Measurements from ENCODE around the gene CENPE.

CENPE gene

DNA sequence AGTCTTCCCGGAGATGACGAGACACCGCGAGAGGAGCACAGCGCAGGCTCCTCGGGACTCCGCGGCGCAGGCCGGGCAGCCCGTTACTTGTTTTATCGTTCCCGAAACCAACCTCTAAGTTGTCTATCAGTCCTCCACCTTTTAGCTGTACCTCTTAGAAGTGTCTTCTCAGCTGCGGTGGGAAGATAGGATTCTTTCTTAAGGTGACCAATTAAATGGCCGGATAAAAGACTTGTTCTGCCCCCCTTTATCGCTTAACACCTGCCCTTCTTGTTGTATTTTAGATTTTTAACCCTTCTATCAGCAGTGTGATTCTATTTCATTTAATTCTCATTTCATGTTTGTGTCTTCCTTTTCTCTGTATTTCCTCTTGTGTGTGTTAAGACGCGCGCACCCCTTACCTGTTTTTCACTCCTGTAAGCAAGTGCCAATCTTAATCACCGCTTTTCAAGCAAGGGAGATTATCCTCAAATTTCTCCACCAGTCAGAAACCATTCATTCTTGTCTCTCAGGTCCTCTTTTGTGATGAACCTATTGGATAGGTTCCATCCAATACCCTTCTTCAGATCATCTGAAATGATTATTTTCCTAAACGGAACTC lies 121.3 kb downstream of the CENPE start, which contains the start of gene SLC9B2:
SLC9B2 (minus strand) TSS at position 15 of the 601 bp plus-strand sequence. CDS start 9,211 bp downstream, outside the sequence.
- DNase-seq (ENCODE audit: low spot score), result peak; percentile 23

DNA sequence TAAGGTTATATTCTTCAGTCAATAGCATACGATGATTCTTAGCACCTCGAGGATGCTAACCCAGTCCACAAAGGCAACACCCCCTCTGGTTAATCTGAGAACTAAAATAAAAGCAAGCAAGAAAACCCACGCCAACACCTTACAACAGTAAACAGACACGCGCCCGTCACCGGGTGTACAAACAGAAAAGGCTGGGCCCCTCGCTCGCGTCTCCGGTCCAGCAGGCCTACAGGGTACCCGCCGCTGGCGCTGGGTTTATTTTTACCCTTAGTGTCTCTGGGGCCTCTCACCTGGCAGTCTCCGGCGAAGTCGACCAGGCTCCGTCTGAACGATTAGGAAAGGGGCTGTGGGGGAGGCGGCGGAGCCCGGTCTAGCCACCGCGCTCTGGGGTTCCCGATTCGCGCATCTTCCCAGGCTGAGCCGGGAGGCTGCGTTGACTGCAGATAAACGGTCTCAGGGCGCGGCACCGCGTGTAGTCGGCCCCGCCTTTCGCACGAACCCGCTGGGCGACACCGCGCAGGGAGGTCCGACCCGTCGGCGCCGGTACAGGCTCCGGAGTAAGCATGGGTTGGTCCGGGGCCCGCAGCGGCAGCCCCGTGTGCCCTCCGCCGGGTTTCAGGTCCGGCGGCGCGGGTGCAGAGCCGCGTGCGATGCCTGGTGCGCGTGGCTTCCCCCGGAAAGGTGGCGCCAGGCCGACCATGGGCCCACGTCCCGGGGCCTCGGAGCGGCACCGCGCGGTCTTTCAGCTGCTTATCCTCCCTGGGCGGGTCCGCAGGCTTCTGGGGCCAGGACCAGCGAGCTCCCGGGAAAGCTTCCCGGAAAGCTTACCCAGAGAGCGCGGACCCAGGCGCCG lies 122.0 kb downstream of the CENPE start:
- peak; percentile 85 for DNase-seq (ENCODE audit: low spot score)

DNA sequence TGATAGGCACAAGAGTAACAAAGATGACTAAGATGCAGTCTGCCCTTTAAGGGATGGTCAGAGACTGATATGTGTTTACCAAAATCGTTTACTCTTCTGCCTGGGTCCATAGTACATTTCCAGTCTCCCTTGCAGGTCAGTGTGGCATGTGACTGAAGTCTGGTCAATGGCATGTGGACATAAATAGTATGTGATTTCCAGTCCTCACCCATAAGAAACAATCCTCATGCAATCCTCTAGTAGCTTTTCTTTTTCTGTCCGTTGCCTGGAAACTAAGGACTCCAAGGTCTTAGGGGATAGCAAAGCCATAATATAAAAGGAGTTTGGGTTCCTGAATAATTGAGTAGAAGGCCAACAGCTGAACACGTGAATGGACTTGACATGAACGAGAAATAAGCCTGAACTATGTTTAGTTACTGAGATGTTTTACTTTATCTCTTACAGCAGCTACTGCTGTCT lies 122.7 kb downstream of the CENPE start:
- DNase-seq (ENCODE audit: low spot score), result peak; percentile 28

DNA sequence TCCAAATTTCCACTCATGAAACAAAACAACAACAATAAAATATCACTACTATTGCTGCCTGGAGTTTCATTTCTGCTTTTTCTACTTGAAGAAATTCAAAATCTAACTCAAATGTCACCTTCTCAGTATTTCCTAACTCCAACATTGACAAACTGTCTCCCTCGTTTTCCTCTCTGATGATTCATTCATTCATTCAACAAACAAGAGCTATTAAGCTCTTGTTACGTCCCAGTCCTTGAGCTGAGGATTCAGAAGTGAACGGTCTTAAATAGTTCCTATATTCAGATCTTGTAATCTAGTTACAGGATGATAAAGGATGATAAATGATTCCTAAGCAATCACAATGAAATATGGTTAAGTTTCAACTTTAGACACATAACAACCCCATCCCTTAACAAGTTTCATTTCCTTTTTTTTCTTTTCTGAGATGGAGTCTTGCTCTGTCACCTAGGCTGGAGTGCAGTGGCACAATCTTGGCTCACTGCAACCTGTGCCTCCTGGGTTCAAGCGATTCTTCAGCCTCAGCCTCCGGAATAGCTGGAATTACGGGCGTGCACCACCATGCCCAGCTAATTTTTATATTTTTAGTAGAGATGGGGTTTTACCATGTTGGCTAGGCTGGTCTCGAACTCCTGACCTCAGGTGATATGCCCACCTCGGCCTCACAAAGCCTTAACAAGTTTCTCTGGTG lies 123.3 kb downstream of the CENPE start:
- DNase-seq (ENCODE audit: low spot score), result no peak

DNA sequence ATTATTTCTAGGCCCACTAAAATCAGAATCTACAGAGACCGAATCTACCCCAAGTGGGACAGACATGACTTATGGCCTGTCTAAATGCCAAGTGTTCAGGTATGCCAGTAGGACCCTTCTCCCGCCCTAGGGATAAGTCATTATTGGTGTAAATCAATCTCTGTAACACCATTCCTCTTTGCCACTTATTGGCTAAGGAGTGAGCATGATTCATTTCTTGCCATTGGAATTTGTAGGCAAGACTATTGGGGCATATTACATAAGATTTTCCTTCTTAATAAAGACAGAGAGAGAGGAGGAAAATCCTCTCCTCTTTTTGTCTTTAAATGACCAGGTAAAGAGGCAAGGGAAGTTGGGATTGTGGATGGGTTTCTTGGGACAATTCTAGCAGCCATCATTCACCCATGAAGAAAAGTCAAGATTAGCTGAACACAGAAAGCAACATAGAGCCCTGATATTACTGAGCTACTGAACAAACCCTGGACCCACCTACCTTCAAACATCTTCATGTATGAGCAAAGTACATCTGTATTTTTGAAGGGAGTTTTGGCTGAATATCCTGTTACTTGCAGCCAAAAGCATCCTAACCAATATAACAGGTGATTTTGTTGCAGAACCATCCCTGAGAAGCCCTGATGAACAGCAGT lies 124.2 kb downstream of the CENPE start:
- DNase-seq (ENCODE audit: low spot score), result no peak

DNA sequence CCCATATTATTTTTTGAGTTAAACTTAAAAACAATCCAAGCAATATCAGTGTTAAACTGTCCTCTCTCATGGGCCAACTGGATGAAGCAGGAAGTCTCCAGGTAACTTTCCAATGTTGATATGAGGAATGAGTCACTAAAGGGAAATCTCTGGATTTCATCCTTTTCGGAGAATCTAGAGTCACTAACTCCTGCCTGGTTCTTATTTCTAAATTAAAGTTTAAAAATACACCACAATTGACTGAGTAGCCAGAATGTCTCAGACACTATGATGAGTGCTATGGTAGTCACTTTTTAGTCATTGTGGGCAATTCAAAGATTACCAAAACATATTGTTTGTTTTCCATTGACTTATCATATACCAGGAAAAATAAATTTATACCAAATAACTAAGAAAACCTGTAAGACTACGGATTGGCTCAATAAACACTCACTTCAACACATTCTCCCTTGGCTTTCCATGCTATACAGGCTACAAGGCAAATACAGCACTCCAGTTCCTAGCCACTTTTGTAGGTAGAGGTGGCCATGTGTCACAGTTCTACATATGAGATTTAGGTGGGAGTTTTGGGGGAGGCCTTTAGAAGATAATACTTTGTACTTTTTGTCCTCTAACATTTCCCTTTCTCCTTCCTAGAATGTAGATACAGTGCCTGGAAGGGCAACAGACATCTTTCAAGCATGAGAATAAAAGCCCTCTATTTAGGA lies 130.1 kb downstream of the CENPE start:
- DNase-seq (ENCODE audit: low spot score), result no peak

DNA sequence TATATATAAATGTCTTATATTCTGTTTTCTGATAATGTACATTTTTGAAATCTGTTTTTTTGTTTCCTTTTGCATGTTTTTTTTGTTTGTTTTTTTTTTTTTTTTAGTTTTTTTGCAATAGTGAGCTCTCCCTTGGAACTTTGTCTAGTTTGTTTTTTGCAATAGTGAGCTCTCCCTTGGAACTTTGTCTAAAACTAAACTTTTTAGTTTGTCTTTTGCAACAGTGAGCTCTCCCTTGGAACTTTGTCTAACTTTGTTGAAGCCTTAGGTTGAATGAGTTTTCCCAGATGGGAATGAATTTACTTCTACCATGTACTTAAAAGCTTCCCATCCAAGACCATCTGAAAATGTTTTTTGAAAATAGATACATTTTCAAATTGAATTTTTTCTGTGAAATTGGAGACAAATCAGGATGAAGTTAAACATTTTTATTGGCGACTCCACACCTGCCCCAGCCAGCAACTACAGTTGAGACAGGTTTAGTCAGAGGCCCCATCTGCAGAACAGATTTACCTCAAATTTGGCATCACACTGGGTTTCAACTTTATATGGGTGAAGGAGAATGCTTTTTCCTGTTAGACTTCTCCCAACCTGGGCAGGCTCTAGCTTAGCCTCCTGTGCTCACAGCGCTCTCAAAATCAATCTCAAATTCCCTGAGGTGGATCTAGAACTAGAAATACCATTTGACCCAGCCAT lies 137.5 kb downstream of the CENPE start:
- DNase-seq (ENCODE audit: low spot score), result no peak

All from D341Med (cell line).